Right lobe of liver (tissue), 6 donors: ENCODE data around the gene ECE1. TPM values are rescaled to one million over a fixed set of nuclear protein-coding genes. Genes with fewer than 3 reads are reported as not detected.

ENCODE experiments used
- ATAC-seq, 4 donors: fragments of 200-7000 bp; cut with Tn5 transposase; one replicate each; pipeline ENCODE4 v1.9.1; 2020; ENCODE audit warnings: mild to moderate bottlenecking in 4 of 4, moderate library complexity in 4 of 4
- DNase-seq, 3 donors: peaks; one replicate each; pipeline ENCODE4 v3.0.0-alpha.2; 2020
- H3K27ac ChIP-seq, 3 donors: fragments of 200-600 bp; one replicate each; pipeline ENCODE4 v1.8.0; 2022
- H3K27me3 ChIP-seq, 2 donors: fragments of 200-600 bp; one replicate each; pipeline ENCODE4 v1.8.0; 2022
- H3K36me3 ChIP-seq, 4 donors: fragments of 200-600 bp; sonication (generic) in 1 of 4; one replicate each; pipeline versions ENCODE4 v1.5.1 to v1.8.0; 2017 to 2022; ENCODE audit warnings: control low read depth in 1 of 4
- H3K4me1 ChIP-seq, 4 donors: fragments of 200-600 bp; sonication (generic) in 1 of 4; one replicate each; pipeline versions ENCODE4 v1.5.1 to v1.8.0; 2017 to 2022; ENCODE audit warnings: control low read depth in 1 of 4
- H3K4me3 ChIP-seq, 3 donors: fragments of 200-600 bp; one replicate each; pipeline ENCODE4 v1.8.0; 2022
- H3K9me3 ChIP-seq, 4 donors: fragments of 200-600 bp; sonication (generic) in 1 of 4; one replicate each; pipeline versions ENCODE4 v1.5.1 to v1.8.0; 2017 to 2022; ENCODE audit warnings: control low read depth in 1 of 4
- POLR2A ChIP-seq: fragments of 450-650 bp; IDR thresholded peaks from one replicate; pipeline ENCODE4 v1.6.1; 2017; ENCODE audit warnings: antibody characterized with exemption, mild to moderate bottlenecking
- WGBS: methylation state at CpG from one replicate; pipeline ENCODE4 v1.1.6; 2018; ENCODE audit warnings: low coverage, low lambda C conversion rate; ENCODE audit not compliant: insufficient coverage; ENCODE audit errors: missing lambda C conversion rate; 5-methylcytosine and 5-hydroxymethylcytosine counted together
- intact Hi-C, 2 donors: fragments of 100-400 bp; cut with DNase I; formaldehyde crosslinking; loops; one replicate each; pipeline versions ENCODE4 v1.11.2 to v1.14.1; 2022
- total RNA-seq, 6 experiments: library from RNA; depleted of rRNA in 2 of 6; stranded (reverse); fragments of >200 nt in 2 of 6; fragmentation: NEBNext Ultra II Directional in 3 of 6; extraction: Animal tissue kit (Norgen Biotek cat#: 25700) in 3 of 6; gene quantifications; one replicate each; pipeline versions ENCODE4 v1.1.0 to v1.2.4, GENCODE V29; 2016 to 2023
- TF ChIP-seq, protein P1 (sequence below), 4 donors: fragments of 200-600 bp in 3 of 4; fragments of 450-650 bp in 1 of 4; IDR thresholded peaks; one replicate each; pipeline versions ENCODE4 v1.5.1 to v1.8.0; 2016 to 2022; ENCODE audit warnings: antibody characterized with exemption in 4 of 4, mild to moderate bottlenecking in 2 of 4
- donor health status: DM: no; HTN: yes; CAD: no.
- donor health status: DM: no; HTN: no; CAD: no.
- donor health status: DM: no; HTN: no; CAD: no.
- donor health status: DM: no; HTN: yes; CAD: no.
- donor health status: DM: no; HTN: yes; CAD: no.

The ECE1 gene
- total RNA-seq, 6 experiments from 2014 or later = 39.7 to 61.3 (median 43.8) TPM

DNA sequence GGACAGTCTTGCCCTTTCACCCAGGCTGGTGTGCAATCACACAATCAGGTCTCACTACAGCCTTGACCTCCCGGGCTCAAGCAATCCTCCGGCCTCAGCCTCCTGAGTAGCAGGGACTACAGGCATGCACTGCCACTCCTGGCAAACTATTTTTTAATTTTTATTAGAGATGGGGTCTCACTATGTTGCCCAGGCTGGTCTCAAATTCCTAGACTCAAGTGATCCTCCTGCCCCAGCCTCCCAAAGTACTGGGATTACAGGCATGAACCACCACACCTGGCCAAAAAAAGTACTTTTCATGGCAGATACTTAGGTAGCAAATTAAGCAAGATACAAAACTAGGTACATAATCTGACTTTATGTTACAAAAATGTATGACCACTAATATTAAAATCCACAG is 121.8 kb downstream of the ECE1 start:
- ATAC-seq = no peak
- H3K36me3 ChIP-seq = peaks cover 0 to 6% (median 2%) of the 10 kb centered on the region in 4 donors
- intact Hi-C loops = no loop called here
- H3K4me1 ChIP-seq = peaks cover 0 to 17% (median under 1%) of the 10 kb centered on the region in 4 donors
- no peak overlapping the region for H3K4me3 ChIP-seq
- no peaks in the 10 kb centered on the region for H3K9me3 ChIP-seq
- TF ChIP-seq POLR2A = no peak
- TF ChIP-seq, protein P1, sequence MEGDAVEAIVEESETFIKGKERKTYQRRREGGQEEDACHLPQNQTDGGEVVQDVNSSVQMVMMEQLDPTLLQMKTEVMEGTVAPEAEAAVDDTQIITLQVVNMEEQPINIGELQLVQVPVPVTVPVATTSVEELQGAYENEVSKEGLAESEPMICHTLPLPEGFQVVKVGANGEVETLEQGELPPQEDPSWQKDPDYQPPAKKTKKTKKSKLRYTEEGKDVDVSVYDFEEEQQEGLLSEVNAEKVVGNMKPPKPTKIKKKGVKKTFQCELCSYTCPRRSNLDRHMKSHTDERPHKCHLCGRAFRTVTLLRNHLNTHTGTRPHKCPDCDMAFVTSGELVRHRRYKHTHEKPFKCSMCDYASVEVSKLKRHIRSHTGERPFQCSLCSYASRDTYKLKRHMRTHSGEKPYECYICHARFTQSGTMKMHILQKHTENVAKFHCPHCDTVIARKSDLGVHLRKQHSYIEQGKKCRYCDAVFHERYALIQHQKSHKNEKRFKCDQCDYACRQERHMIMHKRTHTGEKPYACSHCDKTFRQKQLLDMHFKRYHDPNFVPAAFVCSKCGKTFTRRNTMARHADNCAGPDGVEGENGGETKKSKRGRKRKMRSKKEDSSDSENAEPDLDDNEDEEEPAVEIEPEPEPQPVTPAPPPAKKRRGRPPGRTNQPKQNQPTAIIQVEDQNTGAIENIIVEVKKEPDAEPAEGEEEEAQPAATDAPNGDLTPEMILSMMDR (IDR thresholded peaks at IDR 0.05) = no peak
- H3K27me3 ChIP-seq = no peaks in the 10 kb centered on the region
- WGBS = 80% methylated on average over 1 of the region's 2 CpGs
- H3K27ac ChIP-seq = no peak overlapping the region
- no peak for DNase-seq

Other genes starting within 250 kb of the ECE1 start
- 10 to 100 TPM; 14.4 to 29.9 (median 23.5) TPM for gene EIF4G3, start 113.6 kb downstream of the ECE1 start, total RNA-seq
- 1 to 10 TPM; 1.2 to 5.3 (median 2.3) TPM for gene NBPF3, start 149.7 kb upstream of the ECE1 start, total RNA-seq
- 10 to 100 TPM; 23.2 to 81.5 (median 48.1) TPM for gene ALPL, start 219.0 kb upstream of the ECE1 start, total RNA-seq